Osteoblast (primary cell): ENCODE measurements around the gene OBSCN. TPM values are rescaled to one million over a fixed set of nuclear protein-coding genes. Genes with fewer than 3 reads are reported as not detected.
A peak's percentile ranks its signal among the peaks of the same experiment; 100 is the strongest.

Experiments used
- DNase-seq: peaks from one replicate; pipeline ENCODE4 v3.0.0; 2011; ENCODE audit warnings: low spot score, mixed read lengths; ENCODE audit not compliant: insufficient read length; ENCODE audit errors: missing footprints
- H2AFZ ChIP-seq: 2 replicates; pipeline ENCODE4 v1.6.0; 2011; ENCODE audit warnings: mild to moderate bottlenecking, low read length
- H3K27ac ChIP-seq: 2 replicates; pipeline ENCODE4 v1.5.1; 2011; ENCODE audit warnings: mild to moderate bottlenecking, low read depth, low read length, moderate library complexity
- H3K27me3 ChIP-seq: 2 replicates; pipeline ENCODE4 v1.6.0; 2012; ENCODE audit warnings: mild to moderate bottlenecking, control low read depth, inconsistent platforms, low read length, moderate library complexity; ENCODE audit not compliant: insufficient read depth
- H3K36me3 ChIP-seq: 2 replicates; pipeline ENCODE4 v1.5.1; 2011; ENCODE audit warnings: mild to moderate bottlenecking, low read length, control low read depth, moderate library complexity; ENCODE audit not compliant: insufficient read depth
- H3K4me1 ChIP-seq: 2 replicates; pipeline ENCODE4 v1.5.1; 2011; ENCODE audit warnings: mild to moderate bottlenecking, low read length, control low read depth, moderate library complexity; ENCODE audit not compliant: insufficient read depth
- H3K4me2 ChIP-seq: 2 replicates; pipeline ENCODE4 v1.6.0; 2011; ENCODE audit warnings: mild to moderate bottlenecking, low read length; ENCODE audit not compliant: insufficient read depth
- H3K4me3 ChIP-seq: fragments of 200-600 bp; sonication (generic); 3 replicates; pipeline ENCODE4 v1.5.1; 2012; ENCODE audit warnings: mild to moderate bottlenecking, low read length, inconsistent platforms; ENCODE audit not compliant: insufficient read depth
- H3K79me2 ChIP-seq: 2 replicates; pipeline ENCODE4 v1.6.0; 2012; ENCODE audit warnings: mild to moderate bottlenecking, low read length, control low read depth, inconsistent platforms; ENCODE audit not compliant: insufficient read depth
- H3K9me3 ChIP-seq: 2 replicates; pipeline ENCODE4 v1.5.1; 2011; ENCODE audit warnings: low read depth, low read length, control low read depth
- H4K20me1 ChIP-seq: 2 replicates; pipeline ENCODE4 v1.6.0; 2012; ENCODE audit warnings: mild to moderate bottlenecking, low read length, control low read depth; ENCODE audit not compliant: insufficient read depth
- CTCF ChIP-seq: IDR thresholded peaks from 2 replicates; pipeline ENCODE4 v1.5.1; 2011; ENCODE audit warnings: mild to moderate bottlenecking, low read depth, low read length, moderate library complexity; ENCODE audit errors: extremely low read depth
- total RNA-seq: library from RNA; depleted of rRNA; stranded (reverse); fragments of >200 nt; gene quantifications from 2 replicates; pipeline ENCODE4 v1.2.3, GENCODE V29; 2012

Gene OBSCN
- total RNA-seq, 1 donor, result 2.9 TPM

DNA sequence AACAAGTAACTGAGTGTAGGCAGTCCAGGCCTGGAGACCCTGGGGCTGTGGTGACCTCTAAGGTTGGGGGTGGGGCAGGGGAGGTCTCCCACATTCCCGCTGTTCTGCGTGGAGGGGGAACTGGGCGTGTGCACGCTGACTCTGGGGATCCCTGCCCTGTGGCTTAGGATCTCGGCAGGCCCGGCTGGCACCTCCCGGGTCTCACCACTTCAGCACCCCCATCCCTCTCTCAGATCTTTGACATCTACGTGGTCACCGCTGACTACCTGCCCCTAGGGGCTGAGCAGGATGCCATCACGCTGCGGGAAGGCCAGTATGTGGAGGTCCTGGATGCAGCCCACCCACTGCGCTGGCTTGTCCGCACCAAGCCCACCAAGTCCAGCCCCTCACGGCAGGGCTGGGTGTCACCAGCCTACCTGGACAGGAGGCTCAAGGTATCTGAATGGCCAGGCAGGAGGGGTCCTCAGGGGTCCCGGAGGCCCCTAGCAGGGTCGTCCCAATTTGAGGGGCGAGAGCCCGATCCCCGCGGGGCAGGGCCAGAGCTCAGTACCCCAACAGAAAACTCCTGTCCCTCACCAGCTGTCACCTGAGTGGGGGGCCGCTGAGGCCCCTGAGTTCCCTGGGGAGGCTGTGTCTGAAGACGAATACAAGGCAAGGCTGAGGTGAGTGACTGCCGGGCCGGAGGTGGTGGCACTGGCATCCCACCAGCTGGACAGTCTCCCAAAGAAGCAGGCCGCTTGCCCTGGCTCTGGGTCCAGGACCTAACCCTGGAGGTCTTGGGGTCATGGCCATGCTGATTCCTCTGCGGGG lies 130.1 kb downstream of the OBSCN start:
- Histone ChIP-seq H3K36me3 (no peaks in the 10 kb centered on the region), H3K4me2 (no peak overlapping the region), H3K27ac (no peak overlapping the region), H3K9me3 (no peaks in the 10 kb centered on the region), H3K79me2 (no peaks in the 10 kb centered on the region), H3K4me3 (no peak overlapping the region), H2AFZ (no peak overlapping the region), H3K27me3 (no peaks in the 10 kb centered on the region), H4K20me1 (no peaks in the 10 kb centered on the region), H3K4me1 (no peaks in the 10 kb centered on the region)
- peak; percentile 53 for DNase-seq
- no peak for TF ChIP-seq CTCF

DNA sequence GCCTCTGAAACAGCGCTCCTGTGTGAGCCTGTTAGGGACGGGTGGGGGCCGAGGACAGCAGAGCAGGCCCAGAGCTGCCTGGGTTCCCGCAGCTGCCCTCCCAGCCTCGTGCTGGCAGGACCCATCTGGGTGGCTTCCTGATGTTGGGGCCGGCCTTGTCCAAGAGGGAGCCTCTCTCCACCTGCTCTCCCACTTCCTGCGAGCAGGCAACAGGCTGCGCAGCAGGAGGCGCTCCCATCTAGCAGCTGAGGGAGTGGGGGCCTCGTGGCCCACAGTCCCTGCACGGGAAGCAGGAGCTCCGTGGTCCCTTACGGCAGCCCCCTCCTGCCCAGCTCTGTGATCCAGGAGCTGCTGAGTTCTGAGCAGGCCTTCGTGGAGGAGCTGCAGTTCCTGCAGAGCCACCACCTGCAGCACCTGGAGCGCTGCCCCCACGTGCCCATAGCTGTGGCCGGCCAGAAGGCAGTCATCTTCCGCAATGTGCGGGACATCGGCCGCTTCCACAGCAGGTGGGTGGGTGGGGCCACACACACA lies 130.7 kb downstream of the OBSCN start:
- no peaks in the 10 kb centered on the region for H3K4me1 ChIP-seq
- no peak overlapping the region for H3K4me3 ChIP-seq
- no peak overlapping the region for H3K27ac ChIP-seq
- H4K20me1 ChIP-seq, result no peaks in the 10 kb centered on the region
- no peaks in the 10 kb centered on the region for H3K79me2 ChIP-seq
- H3K4me2 ChIP-seq, result no peak overlapping the region
- no peaks in the 10 kb centered on the region for H3K27me3 ChIP-seq
- H2AFZ ChIP-seq, result no peak overlapping the region
- no peak for TF ChIP-seq CTCF
- no peaks in the 10 kb centered on the region for H3K9me3 ChIP-seq
- DNase-seq, result peak; percentile 68
- no peaks in the 10 kb centered on the region for H3K36me3 ChIP-seq

GRCh38 chr1:228339059-228339704 lies 131.3 kb downstream of the OBSCN start:
- TF ChIP-seq CTCF, result no peak

More at GRCh38 chr1:228339059-228339704, 131.3 kb downstream of the OBSCN start:
- DNase-seq, result peak; percentile 60
- H3K27ac ChIP-seq, result no peak overlapping the region
- no peaks in the 10 kb centered on the region for H4K20me1 ChIP-seq
- H3K27me3 ChIP-seq, result no peaks in the 10 kb centered on the region
- H3K79me2 ChIP-seq, result no peaks in the 10 kb centered on the region
- H3K36me3 ChIP-seq, result no peaks in the 10 kb centered on the region
- no peak overlapping the region for H2AFZ ChIP-seq
- H3K9me3 ChIP-seq, result peaks cover 1% of the 10 kb centered on the region
- no peaks in the 10 kb centered on the region for H3K4me1 ChIP-seq
- no peak overlapping the region for H3K4me2 ChIP-seq
- H3K4me3 ChIP-seq, result no peak overlapping the region
